B cell (primary cell): ENCODE measurements around the gene DOCK7. TPM values are rescaled to one million over a fixed set of nuclear protein-coding genes. Genes with fewer than 3 reads are reported as not detected.

Experiments
- ATAC-seq: fragments of 200-7000 bp; cut with Tn5 transposase; one replicate; pipeline ENCODE4 v1.10.0; 2021; ENCODE audit warnings: low read depth, mild to moderate bottlenecking, moderate number of reproducible peaks, moderate library complexity
- CTCF ChIA-PET: fragments of 350-600 bp; sonication (Branson Sonifier 250); formaldehyde crosslinking; loops from one replicate; lab custom pipeline; 2021; ENCODE audit warnings: antibody characterized with exemption, inconsistent platforms; lab: Charles Lee
- POLR2A ChIA-PET: fragments of 350-600 bp; sonication (Branson Sonifier 250); formaldehyde crosslinking; loops from one replicate; lab custom pipeline; 2021; ENCODE audit warnings: antibody characterized with exemption; lab: Charles Lee
- DNase-seq: peaks from one replicate; pipeline ENCODE4 v3.0.0; 2013
- H2AFZ ChIP-seq: 2 replicates; pipeline ENCODE4 v1.6.1; 2012; ENCODE audit warnings: mild to moderate bottlenecking, low read depth, low read length; ENCODE audit not compliant: insufficient read depth, poor library complexity, severe bottlenecking
- H3K27ac ChIP-seq, 2 donors: 1 replicate in 1 of 2; 2 replicates in 1 of 2; pipeline ENCODE4 v1.5.1; 2012 to 2013; ENCODE audit warnings: low read length in 2 of 2, mild to moderate bottlenecking in 2 of 2, moderate library complexity in 1 of 2
- H3K27me3 ChIP-seq, 4 experiments: fragments of 200-600 bp in 1 of 4; sonication (generic) in 1 of 4; replicated peaks in 1 of 4; 1 replicate in 2 of 4; 2 replicates in 2 of 4; pipeline versions ENCODE4 v1.6.1 to v1.7.0; 2013 to 2016; ENCODE audit warnings: low read length in 3 of 4, mild to moderate bottlenecking in 2 of 4, mixed read lengths in 1 of 4, moderate library complexity in 1 of 4; ENCODE audit not compliant: insufficient read depth in 4 of 4, control insufficient read depth in 3 of 4; ENCODE audit errors: control extremely low read depth in 1 of 4
- H3K36me3 ChIP-seq, 2 experiments: replicated peaks in 1 of 2; 1 replicate in 1 of 2; 2 replicates in 1 of 2; pipeline versions ENCODE4 v1.6.1 to v1.7.1; 2013; ENCODE audit warnings: low read length in 1 of 2; ENCODE audit not compliant: insufficient read depth in 2 of 2, control insufficient read depth in 1 of 2; ENCODE audit errors: control extremely low read depth in 1 of 2, extremely low read depth in 1 of 2
- H3K4me1 ChIP-seq, 2 donors: fragments of 200-600 bp in 1 of 2; sonication (generic) in 1 of 2; 1 replicate in 1 of 2; 2 replicates in 1 of 2; pipeline versions ENCODE4 v1.5.1 to v1.6.1; 2013 to 2017; ENCODE audit warnings: low read length in 2 of 2; ENCODE audit not compliant: control insufficient read depth in 2 of 2, insufficient read depth in 2 of 2
- H3K4me2 ChIP-seq: replicated peaks from 2 replicates; pipeline ENCODE3; 2012; ENCODE audit warnings: mild to moderate bottlenecking, low read depth, low read length; ENCODE audit not compliant: poor library complexity, severe bottlenecking
- H3K4me3 ChIP-seq, 5 experiments: fragments of 200-600 bp in 1 of 5; sonication (generic) in 1 of 5; 1 replicate in 3 of 5; 2 replicates in 2 of 5; pipeline versions ENCODE4 v1.5.1 to v1.7.0; 2011 to 2016; ENCODE audit warnings: low read length in 4 of 5, mild to moderate bottlenecking in 4 of 5, low read depth in 2 of 5, control low read depth in 1 of 5, moderate library complexity in 1 of 5; ENCODE audit not compliant: insufficient read depth in 1 of 5; ENCODE audit errors: control extremely low read depth in 1 of 5, extremely low read depth in 1 of 5
- H3K79me2 ChIP-seq: fragments of 200-600 bp; sonication (generic); one replicate; pipeline ENCODE4 v1.6.0; 2016; ENCODE audit warnings: low read length; ENCODE audit not compliant: control insufficient read depth, insufficient read depth
- H3K9ac ChIP-seq: fragments of 200-600 bp; sonication (generic); 2 replicates; pipeline ENCODE4 v1.6.1; 2017; ENCODE audit warnings: mild to moderate bottlenecking, low read length, moderate library complexity
- H3K9me3 ChIP-seq, 3 donors: one replicate each; pipeline versions ENCODE4 v1.6.1 to v1.7.1; 2013; ENCODE audit warnings: low read length in 2 of 3; ENCODE audit not compliant: control insufficient read depth in 2 of 3, insufficient read depth in 1 of 3; ENCODE audit errors: control extremely low read depth in 1 of 3
- H4K20me1 ChIP-seq: 2 replicates; pipeline ENCODE4 v1.6.0; 2012; ENCODE audit warnings: mild to moderate bottlenecking, low read length; ENCODE audit not compliant: insufficient read depth, control insufficient read depth, poor library complexity, severe bottlenecking
- H3K27ac Mint-ChIP-seq: one replicate; pipeline ENCODE4 v1.8.0; 2021; ENCODE audit warnings: mixed read lengths
- H3K27me3 Mint-ChIP-seq: one replicate; pipeline ENCODE4 v1.8.0; 2021; ENCODE audit warnings: mixed read lengths
- H3K4me1 Mint-ChIP-seq: one replicate; pipeline ENCODE4 v1.8.0; 2021; ENCODE audit warnings: mixed read lengths
- H3K4me3 Mint-ChIP-seq: one replicate; pipeline ENCODE4 v1.8.0; 2021; ENCODE audit warnings: mixed read lengths
- H3K9me3 Mint-ChIP-seq: one replicate; pipeline ENCODE4 v1.8.0; 2022; ENCODE audit warnings: mixed read lengths; ENCODE audit not compliant: insufficient read depth
- EZH2 ChIP-seq: IDR thresholded peaks from 2 replicates; pipeline ENCODE4 v1.6.1; 2012; ENCODE audit warnings: borderline replicate concordance, low read depth, mild to moderate bottlenecking, moderate library complexity, low read length; ENCODE audit not compliant: insufficient read depth, poor library complexity, severe bottlenecking
- WGBS: methylation state at CpG from one replicate; pipeline ENCODE4 v1.1.5; 2013; ENCODE audit warnings: missing lambda C conversion rate; ENCODE audit not compliant: insufficient coverage; 5-methylcytosine and 5-hydroxymethylcytosine counted together
- intact Hi-C: fragments of 100-400 bp; cut with micrococcal nuclease; formaldehyde crosslinking; loops from one replicate; pipeline ENCODE4 v1.10.0; 2022
- polyA plus RNA-seq: library from polyadenylated mRNA; depleted of rRNA; stranded (reverse); fragments of >200 nt; gene quantifications from 2 replicates; pipeline ENCODE4 v1.2.3, GENCODE V29; 2012
- total RNA-seq, 2 donors: library from RNA; stranded (reverse); fragments of 120-200 nt in 1 of 2; gene quantifications; 1 replicate in 1 of 2; 2 replicates in 1 of 2; pipeline versions ENCODE4 v1.2.3 to v1.2.4, GENCODE V29; 2013 to 2022
- TF ChIP-seq, protein P1 (sequence below): fragments of 200-600 bp; IDR thresholded peaks from one replicate; pipeline ENCODE4 v1.8.0; 2022; ENCODE audit warnings: antibody characterized with exemption, mild to moderate bottlenecking

Gene DOCK7
- total and polyA plus RNA-seq, 2 donors (not counting 1 experiment from before 2014, with no cell fraction given), result 3.6 to 20.5 TPM

DNA sequence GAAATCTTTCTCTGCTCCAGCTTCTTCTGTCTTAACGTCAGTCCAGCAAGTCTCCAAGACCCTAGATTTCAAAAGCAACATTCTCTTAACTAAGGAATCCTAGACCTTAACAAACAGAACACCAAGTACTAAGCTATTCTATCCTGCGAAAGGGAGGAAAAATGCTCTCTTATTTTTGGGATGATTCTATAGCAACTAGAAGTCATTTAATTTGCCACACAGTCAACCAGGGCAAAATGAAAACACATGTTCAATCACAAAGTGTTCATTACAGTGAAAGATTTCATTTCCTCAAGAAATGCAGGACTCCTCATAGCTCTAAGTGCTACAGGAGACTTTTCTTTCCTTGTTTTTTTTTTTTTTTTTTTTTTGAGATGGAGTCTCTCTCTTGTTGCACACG is 36.2 kb upstream of the DOCK7 start:
- Histone ChIP-seq H3K4me3 (no peak overlapping the region), H3K36me3 (no peaks in the 10 kb centered on the region), H3K9ac (no peak overlapping the region), H3K79me2 (no peaks in the 10 kb centered on the region), H3K4me2 (no peak overlapping the region), H3K4me1 (no peaks in the 10 kb centered on the region), H3K27me3 (no peaks in the 10 kb centered on the region), H4K20me1 (no peaks in the 10 kb centered on the region), H3K27ac (no peak overlapping the region), H2AFZ (no peak overlapping the region), H3K9me3 (no peaks in the 10 kb centered on the region)
- ChIA-PET CTCF (interaction anchor here (1.2 kb wide), 1 partner anchor 14 kb away, joined by 3 read pairs; no protein-coding TSS in a partner anchor), POLR2A (no interaction called here)
- H3K4me1 Mint-ChIP-seq, result peaks cover 10% of the 10 kb centered on the region
- no peak overlapping the region for H3K4me3 Mint-ChIP-seq
- no peaks in the 10 kb centered on the region for H3K27me3 Mint-ChIP-seq
- TF ChIP-seq, protein P1, sequence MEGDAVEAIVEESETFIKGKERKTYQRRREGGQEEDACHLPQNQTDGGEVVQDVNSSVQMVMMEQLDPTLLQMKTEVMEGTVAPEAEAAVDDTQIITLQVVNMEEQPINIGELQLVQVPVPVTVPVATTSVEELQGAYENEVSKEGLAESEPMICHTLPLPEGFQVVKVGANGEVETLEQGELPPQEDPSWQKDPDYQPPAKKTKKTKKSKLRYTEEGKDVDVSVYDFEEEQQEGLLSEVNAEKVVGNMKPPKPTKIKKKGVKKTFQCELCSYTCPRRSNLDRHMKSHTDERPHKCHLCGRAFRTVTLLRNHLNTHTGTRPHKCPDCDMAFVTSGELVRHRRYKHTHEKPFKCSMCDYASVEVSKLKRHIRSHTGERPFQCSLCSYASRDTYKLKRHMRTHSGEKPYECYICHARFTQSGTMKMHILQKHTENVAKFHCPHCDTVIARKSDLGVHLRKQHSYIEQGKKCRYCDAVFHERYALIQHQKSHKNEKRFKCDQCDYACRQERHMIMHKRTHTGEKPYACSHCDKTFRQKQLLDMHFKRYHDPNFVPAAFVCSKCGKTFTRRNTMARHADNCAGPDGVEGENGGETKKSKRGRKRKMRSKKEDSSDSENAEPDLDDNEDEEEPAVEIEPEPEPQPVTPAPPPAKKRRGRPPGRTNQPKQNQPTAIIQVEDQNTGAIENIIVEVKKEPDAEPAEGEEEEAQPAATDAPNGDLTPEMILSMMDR, result no peak
- TF ChIP-seq EZH2, result no peak
- WGBS, result 86% methylated on average over 1 of the region's 3 CpGs
- ATAC-seq, result no peak
- intact Hi-C loops, result no loop called here
- H3K9me3 Mint-ChIP-seq, result no peaks in the 10 kb centered on the region
- no peak for DNase-seq
- no peak overlapping the region for H3K27ac Mint-ChIP-seq

DNA sequence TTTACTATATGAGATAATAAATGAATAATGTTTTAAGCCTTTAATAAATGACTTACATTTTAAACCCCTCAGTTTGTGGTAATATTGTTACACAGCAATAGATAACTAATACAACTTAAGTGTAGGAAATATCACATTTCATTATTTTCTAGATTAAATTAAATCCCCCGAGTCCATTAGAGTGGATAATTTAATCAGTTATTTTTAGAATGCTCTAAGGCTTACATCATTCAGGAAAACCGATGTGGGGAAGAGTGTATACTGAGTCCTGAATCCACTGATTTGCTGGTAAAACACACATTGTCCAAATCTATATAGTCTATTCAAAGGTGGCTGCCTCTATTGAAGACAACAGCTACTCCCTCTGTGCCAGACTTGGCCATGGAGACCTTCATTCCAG is 35.7 kb upstream of the DOCK7 start:
- Histone ChIP-seq H3K4me1 (no peaks in the 10 kb centered on the region), H3K9me3 (no peaks in the 10 kb centered on the region), H3K4me2 (no peak overlapping the region), H3K27me3 (no peaks in the 10 kb centered on the region), H4K20me1 (no peaks in the 10 kb centered on the region), H3K27ac (no peak overlapping the region), H3K79me2 (no peaks in the 10 kb centered on the region), H3K36me3 (no peaks in the 10 kb centered on the region), H3K9ac (no peak overlapping the region), H2AFZ (no peak overlapping the region), H3K4me3 (no peak overlapping the region)
- H3K27ac Mint-ChIP-seq, result no peak overlapping the region
- no peak for TF ChIP-seq EZH2
- TF ChIP-seq, protein P1, result no peak
- no peak overlapping the region for H3K4me3 Mint-ChIP-seq
- CTCF ChIA-PET, result interaction anchor here (1.2 kb wide), 1 partner anchor 14 kb away, joined by 3 read pairs; no protein-coding TSS in a partner anchor
- DNase-seq (no peak), ATAC-seq (no peak)
- peaks cover 10% of the 10 kb centered on the region for H3K4me1 Mint-ChIP-seq
- POLR2A ChIA-PET, result no interaction called here
- whole genome bisulfite sequencing, result no CpG with 5 or more reads among the region's 2 CpGs
- H3K27me3 Mint-ChIP-seq, result no peaks in the 10 kb centered on the region
- no peaks in the 10 kb centered on the region for H3K9me3 Mint-ChIP-seq
- intact Hi-C loops, result no loop called here
